Neuronal stem cell (in vitro differentiated cells): ENCODE data around the gene INO80.
"Not testable (repeated sequence)": the region's sequence is repeated elsewhere in the genome, so short reads cannot be mapped to it uniquely, and the experiment has no call there.

Experiments
- DNase-seq: peaks from one replicate; pipeline ENCODE4 v3.0.0-alpha.2; 2013; ENCODE audit warnings: low spot score
- H2AFZ ChIP-seq: one replicate; pipeline ENCODE4 v1.6.1; 2013; ENCODE audit warnings: mild to moderate bottlenecking, low read length, inconsistent platforms
- H2AK5ac ChIP-seq: 2 replicates; pipeline ENCODE4 v1.6.1; 2013; ENCODE audit warnings: low read depth, mild to moderate bottlenecking, inconsistent platforms, low read length, moderate library complexity, mixed read lengths
- H2BK120ac ChIP-seq: 2 replicates; pipeline ENCODE4 v1.6.1; 2013; ENCODE audit warnings: low read depth, mild to moderate bottlenecking, inconsistent platforms, low read length, moderate library complexity, mixed read lengths
- H2BK12ac ChIP-seq: one replicate; pipeline ENCODE4 v1.6.1; 2013; ENCODE audit warnings: low read length, inconsistent platforms
- H2BK15ac ChIP-seq: 2 replicates; pipeline ENCODE4 v1.6.1; 2013; ENCODE audit warnings: mild to moderate bottlenecking, low read length, inconsistent platforms, mixed read lengths
- H2BK5ac ChIP-seq: one replicate; pipeline ENCODE4 v1.6.1; 2013; ENCODE audit warnings: inconsistent platforms, mild to moderate bottlenecking, low read length, moderate library complexity
- H3K14ac ChIP-seq: one replicate; pipeline ENCODE4 v1.6.1; 2013; ENCODE audit warnings: low read length, inconsistent platforms
- H3K18ac ChIP-seq: 2 replicates; pipeline ENCODE4 v1.6.1; 2013; ENCODE audit warnings: low read length, inconsistent platforms
- H3K23ac ChIP-seq: 2 replicates; pipeline ENCODE4 v1.6.1; 2013; ENCODE audit warnings: low read depth, mild to moderate bottlenecking, mixed read lengths, low read length, inconsistent platforms; ENCODE audit not compliant: poor library complexity
- H3K27ac ChIP-seq: replicated peaks from 3 replicates; pipeline ENCODE4 v1.5.1; 2013; ENCODE audit warnings: low read length, inconsistent platforms
- H3K27me3 ChIP-seq, 3 experiments: 2 replicates each; pipeline ENCODE4 v1.6.1; 2013; ENCODE audit warnings: low read length in 3 of 3, mild to moderate bottlenecking in 2 of 3, inconsistent platforms in 1 of 3, low read depth in 1 of 3, mixed read lengths in 1 of 3, moderate library complexity in 1 of 3; ENCODE audit not compliant: control insufficient read depth in 3 of 3, insufficient read depth in 3 of 3
- H3K36me3 ChIP-seq, 2 donors: replicated peaks in 1 of 2; 2 replicates each; pipeline ENCODE4 v1.6.1; 2013; ENCODE audit warnings: low read length in 2 of 2; ENCODE audit not compliant: control insufficient read depth in 2 of 2, insufficient read depth in 2 of 2
- H3K4ac ChIP-seq: 2 replicates; pipeline ENCODE4 v1.6.1; 2013; ENCODE audit warnings: inconsistent platforms, mild to moderate bottlenecking, low read length, moderate library complexity
- H3K4me1 ChIP-seq, 2 donors: 1 replicate in 1 of 2; 2 replicates in 1 of 2; pipeline ENCODE4 v1.6.1; 2013; ENCODE audit warnings: low read length in 2 of 2, low read depth in 1 of 2; ENCODE audit not compliant: control insufficient read depth in 2 of 2, insufficient read depth in 1 of 2
- H3K4me2 ChIP-seq: one replicate; pipeline ENCODE4 v1.6.1; 2013; ENCODE audit warnings: mild to moderate bottlenecking, low read length, inconsistent platforms; ENCODE audit not compliant: insufficient read depth, poor library complexity, severe bottlenecking
- H3K4me3 ChIP-seq, 2 donors: 2 replicates each; pipeline ENCODE4 v1.5.1; 2013; ENCODE audit warnings: low read length in 2 of 2, mild to moderate bottlenecking in 2 of 2, inconsistent platforms in 1 of 2, moderate library complexity in 1 of 2
- H3K79me1 ChIP-seq: one replicate; pipeline ENCODE4 v1.6.1; 2013; ENCODE audit warnings: low read depth, mild to moderate bottlenecking, inconsistent platforms, low read length, moderate library complexity
- H3K9ac ChIP-seq: one replicate; pipeline ENCODE4 v1.6.1; 2013; ENCODE audit warnings: mild to moderate bottlenecking, low read depth, low read length, inconsistent platforms; ENCODE audit not compliant: poor library complexity
- H3K9me3 ChIP-seq, 2 donors: replicated peaks in 1 of 2; 2 replicates each; pipeline versions ENCODE3 to v1.6.1; 2013; ENCODE audit warnings: low read length in 2 of 2, mild to moderate bottlenecking in 2 of 2, inconsistent platforms in 1 of 2, low read depth in 1 of 2, mixed read lengths in 1 of 2, moderate library complexity in 1 of 2; ENCODE audit not compliant: control insufficient read depth in 2 of 2, insufficient read depth in 1 of 2
- H4K8ac ChIP-seq: one replicate; pipeline ENCODE4 v1.6.1; 2013; ENCODE audit warnings: low read depth, mild to moderate bottlenecking, inconsistent platforms, low read length, moderate library complexity
- H4K91ac ChIP-seq: one replicate; pipeline ENCODE4 v1.6.1; 2013; ENCODE audit warnings: low read length, low read depth, mild to moderate bottlenecking, inconsistent platforms; ENCODE audit not compliant: poor library complexity
- WGBS, 2 donors: extraction: QIAGEN DNeasy Blood & Tissue Kit; methylation state at CpG; one replicate each; pipeline ENCODE4 v1.1.7; 2013; ENCODE audit warnings: missing lambda C conversion rate in 2 of 2, mixed read lengths in 1 of 2; ENCODE audit not compliant: insufficient read length in 2 of 2, insufficient replicate concordance in 1 of 2; ENCODE audit errors: extremely low coverage in 2 of 2; 5-methylcytosine and 5-hydroxymethylcytosine counted together

The INO80 gene

GRCh38 chr15:40954158-40954848, 161.8 kb downstream of the INO80 start:
- WGBS, 2 donors: no CpG with 5 or more reads among the region's 8 CpGs
- not testable (repeated sequence) for H4K8ac ChIP-seq

GRCh38 chr15:40953713-40954074, 162.4 kb downstream of the INO80 start:
- Histone ChIP-seq H3K18ac (peak overlapping the region; percentile 95), H3K23ac (peak overlapping the region; percentile 94), H2AFZ (peak overlapping the region; percentile 93), H2BK120ac (no peak overlapping the region), H3K14ac (peak overlapping the region; percentile 91), H3K4me2 (peak overlapping the region; percentile 94), H3K4me3 (peak overlapping the region; percentile 56 to 89), H2BK15ac (peak overlapping the region; percentile 71), H3K27me3 (peaks cover 0 to 29% (median 0%) of the 10 kb centered on the region in 3 experiments), H3K9ac (peak overlapping the region; percentile 96), H3K36me3 (peaks cover 0 to 8% of the 10 kb centered on the region in 2 donors), H2BK12ac (peak overlapping the region; percentile 77), H4K91ac (no peak overlapping the region), H3K4ac (no peak overlapping the region), H3K4me1 (peaks cover 0 to 2% of the 10 kb centered on the region in 2 donors), H3K9me3 (peaks cover 0 to 2% of the 10 kb centered on the region in 2 donors), H2AK5ac (peak overlapping the region; percentile 70), H4K8ac (no peak overlapping the region), H2BK5ac (no peak overlapping the region), H3K79me1 (peaks cover 4% of the 10 kb centered on the region), H3K27ac (no peak overlapping the region)
- no peak for DNase-seq
- WGBS, 2 donors: no CpG with 5 or more reads among the region's 17 CpGs

More at GRCh38 chr15:40954158-40954848, 161.8 kb downstream of the INO80 start:
- H2BK15ac ChIP-seq, H3K36me3 ChIP-seq, H2BK12ac ChIP-seq, H4K91ac ChIP-seq, H2BK120ac ChIP-seq, H3K9ac ChIP-seq, H3K4ac ChIP-seq, H2BK5ac ChIP-seq, DNase-seq, H3K79me1 ChIP-seq, H3K23ac ChIP-seq, H3K27ac ChIP-seq, H3K18ac ChIP-seq, H3K14ac ChIP-seq, H2AK5ac ChIP-seq, H3K9me3 ChIP-seq, H3K4me1 ChIP-seq, H2AFZ ChIP-seq: not testable (repeated sequence)
- Histone ChIP-seq H3K4me2 (peak overlapping the region; percentile 94), H3K4me3 (peak overlapping the region; percentile 56 to 89), H3K27me3 (peaks cover 0 to 25% (median 0%) of the 10 kb centered on the region in 3 experiments)

GRCh38 chr15:40952901-40953712, 163.0 kb downstream of the INO80 start, which contains the start of gene CHAC1:
TSS of gene CHAC1 (plus strand) at chr15:40953471. CDS start at chr15:40953584, 113 bp downstream.
- WGBS, 2 donors: no CpG with 5 or more reads among the region's 72 CpGs

More at GRCh38 chr15:40952901-40953712, 163.0 kb downstream of the INO80 start, which contains the start of gene CHAC1:
- Histone ChIP-seq H3K9me3 (peaks cover 0 to 2% of the 10 kb centered on the region in 2 donors), H3K18ac (peak within 1 kb of the TSS; percentile 95), H3K4ac (no peak within 1 kb of the TSS), H2BK12ac (peak within 1 kb of the TSS; percentile 77), H4K8ac (peak within 1 kb of the TSS; percentile 90), H2AK5ac (peak within 1 kb of the TSS; percentile 70), H4K91ac (peak within 1 kb of the TSS; percentile 67), H3K4me2 (peak within 1 kb of the TSS; percentile 95), H3K4me1 (peaks cover 0 to 2% of the 10 kb centered on the region in 2 donors), H2BK5ac (no peak within 1 kb of the TSS), H3K27ac (peak within 1 kb of the TSS; percentile 27), H3K14ac (peak within 1 kb of the TSS; percentile 92), H3K9ac (peak within 1 kb of the TSS; percentile 96), H3K36me3 (peaks cover 0 to 8% of the 10 kb centered on the region in 2 donors), H3K4me3 (peak within 1 kb of the TSS; percentile 56 to 89), H3K27me3 (peaks cover 0 to 35% (median 0%) of the 10 kb centered on the region in 3 experiments), H3K79me1 (peaks cover 4% of the 10 kb centered on the region), H2BK120ac (peak within 1 kb of the TSS; percentile 16), H2AFZ (peak within 1 kb of the TSS; percentile 93), H3K23ac (peak within 1 kb of the TSS; percentile 94), H2BK15ac (peak within 1 kb of the TSS; percentile 71)
- peak; percentile 92 for DNase-seq
